HCT116 (cell line): ENCODE measurements around the gene EVX2. TPM values are rescaled to one million over a fixed set of nuclear protein-coding genes. Genes with fewer than 3 reads are reported as not detected.

Experiments
- ATAC-seq: fragments of 200-7000 bp; cut with Tn5 transposase; 2 replicates; pipeline ENCODE4 v1.9.1; 2020; ENCODE audit warnings: mild to moderate bottlenecking, moderate library complexity
- BruUV-seq: library from RNA; stranded (reverse); fragments of 400-500 nt; replicated peaks from 2 replicates; lab custom pipeline; 2021; lab: Mats Ljungman, UMichigan
- CTCF ChIA-PET: fragments of 300-600 bp; sonication (Branson Sonifier 250); formaldehyde crosslinking; loops from one replicate; lab custom pipeline; 2021; ENCODE audit warnings: antibody characterized with exemption; lab: Charles Lee
- POLR2A ChIA-PET: fragments of 300-600, 350-600 bp; sonication (Branson Sonifier 250); formaldehyde crosslinking; loops from one replicate; lab custom pipeline; 2021; ENCODE audit warnings: antibody characterized with exemption; lab: Charles Lee
- RAD21 ChIA-PET, 2 experiments: fragments of 300-600 bp; sonication (Branson Sonifier 250); formaldehyde crosslinking; loops; one replicate each; lab custom pipeline; 2023; ENCODE audit warnings: low total read pairs in 2 of 2; ENCODE audit not compliant: uncharacterized antibody in 2 of 2, unreplicated experiment in 2 of 2, low non-redundant PET in 1 of 2; lab: Charles Lee
- DNase-seq: peaks from one replicate; pipeline ENCODE4 v3.0.0-alpha.2; 2010; ENCODE audit warnings: low read depth, low spot score
- H2AFZ ChIP-seq: fragments of 200-600 bp; shearing (Covaris generic), sonication (generic); 2 replicates; pipeline ENCODE4 v1.6.1; 2017; ENCODE audit warnings: low read depth, mixed run types, mixed read lengths, antibody characterized with exemption, low read length; ENCODE audit not compliant: poor library complexity, severe bottlenecking
- H3K27ac ChIP-seq: 2 replicates; pipeline ENCODE4 v1.5.1; 2012; ENCODE audit warnings: low read depth, low read length
- H3K27me3 ChIP-seq: fragments of 200-600 bp; sonication (generic); 2 replicates; pipeline ENCODE4 v1.6.1; 2016; ENCODE audit warnings: mixed run types, low read length, mixed read lengths; ENCODE audit not compliant: insufficient read depth
- H3K36me3 ChIP-seq, 2 experiments: fragments of 200-500 bp in 1 of 2; fragments of 200-600 bp in 1 of 2; sonication (Bioruptor generic) in 1 of 2; sonication (generic) in 1 of 2; 2 replicates each; pipeline versions ENCODE4 v1.5.1 to v1.6.1; 2014 to 2016; ENCODE audit warnings: low read length in 2 of 2, inconsistent platforms in 1 of 2, mixed read lengths in 1 of 2, mixed run types in 1 of 2; ENCODE audit not compliant: insufficient read depth in 2 of 2, control insufficient read depth in 1 of 2
- H3K4me1 ChIP-seq, 2 experiments: fragments of 200-600 bp in 1 of 2; sonication (generic) in 1 of 2; 2 replicates each; pipeline versions ENCODE4 v1.5.1 to v1.6.1; 2012 to 2017; ENCODE audit warnings: low read length in 2 of 2, inconsistent platforms in 1 of 2, mild to moderate bottlenecking in 1 of 2, mixed read lengths in 1 of 2, mixed run types in 1 of 2, moderate library complexity in 1 of 2; ENCODE audit not compliant: insufficient read depth in 2 of 2, control insufficient read depth in 1 of 2
- H3K4me2 ChIP-seq: fragments of 200-600 bp; sonication (generic); 2 replicates; pipeline ENCODE4 v1.6.1; 2017; ENCODE audit warnings: mixed run types, low read length, mixed read lengths
- H3K4me3 ChIP-seq, 2 experiments: fragments of 200-600 bp in 1 of 2; sonication (generic) in 1 of 2; replicated peaks in 1 of 2; 2 replicates each; pipeline ENCODE4 v1.5.1; 2011 to 2016; ENCODE audit warnings: low read length in 2 of 2, control low read depth in 1 of 2, low read depth in 1 of 2, mild to moderate bottlenecking in 1 of 2, mixed read lengths in 1 of 2, mixed run types in 1 of 2
- H3K79me2 ChIP-seq: fragments of 200-600 bp; sonication (generic); 2 replicates; pipeline ENCODE4 v1.6.1; 2017; ENCODE audit warnings: mild to moderate bottlenecking, mixed run types, low read length, moderate library complexity, mixed read lengths; ENCODE audit not compliant: insufficient read depth
- H3K9ac ChIP-seq: fragments of 200-600 bp; sonication (generic); 2 replicates; pipeline ENCODE4 v1.6.1; 2016; ENCODE audit warnings: low read length, mixed read lengths
- H3K9me2 ChIP-seq: fragments of 200-600 bp; sonication (generic), shearing (Covaris generic); 2 replicates; pipeline ENCODE4 v1.6.1; 2017; ENCODE audit warnings: mixed run types, mild to moderate bottlenecking, moderate library complexity; ENCODE audit not compliant: insufficient read depth
- H3K9me3 ChIP-seq, 2 experiments: fragments of 200-500 bp in 1 of 2; fragments of 200-600 bp in 1 of 2; sonication (Bioruptor generic) in 1 of 2; sonication (generic) in 1 of 2; 2 replicates each; pipeline ENCODE4 v1.6.1; 2014 to 2017; ENCODE audit warnings: low read length in 2 of 2, mixed read lengths in 2 of 2, inconsistent platforms in 1 of 2, low read depth in 1 of 2, mild to moderate bottlenecking in 1 of 2, mixed run types in 1 of 2, moderate library complexity in 1 of 2; ENCODE audit not compliant: control insufficient read depth in 1 of 2, insufficient read depth in 1 of 2
- H4K20me1 ChIP-seq: fragments of 200-600 bp; sonication (generic), shearing (Covaris generic); 2 replicates; pipeline ENCODE4 v1.6.1; 2017; ENCODE audit warnings: mixed run types, mild to moderate bottlenecking, moderate library complexity; ENCODE audit not compliant: insufficient read depth
- CBX3 ChIP-seq: IDR thresholded peaks from 2 replicates; pipeline ENCODE4 v1.6.1; 2012; ENCODE audit warnings: low read depth
- CEBPB ChIP-seq: IDR thresholded peaks from 2 replicates; pipeline ENCODE4 v1.6.1; 2012; ENCODE audit warnings: low read depth
- ELF1 ChIP-seq: IDR thresholded peaks from 2 replicates; pipeline ENCODE4 v1.6.1; 2012; ENCODE audit warnings: low read depth, borderline replicate concordance
- EZH2 ChIP-seq: fragments of 200-600 bp; sonication (generic); IDR thresholded peaks from 2 replicates; pipeline ENCODE4 v1.6.1; 2017; ENCODE audit warnings: antibody characterized with exemption, mixed run types
- FOSL1 ChIP-seq: IDR thresholded peaks from 2 replicates; pipeline ENCODE4 v1.6.1; 2012; ENCODE audit warnings: low read depth
- POLR2A ChIP-seq: IDR thresholded peaks from 2 replicates; pipeline ENCODE4 v1.7.0; 2011; ENCODE audit warnings: borderline replicate concordance; ENCODE audit not compliant: insufficient read depth, insufficient read length; ENCODE audit errors: extremely low read depth
- RAD21 ChIP-seq: IDR thresholded peaks from 2 replicates; pipeline ENCODE4 v1.6.1; 2012; ENCODE audit warnings: low read depth, mild to moderate bottlenecking
- SIN3A ChIP-seq: IDR thresholded peaks from 2 replicates; pipeline ENCODE4 v1.6.1; 2012; ENCODE audit warnings: low read depth
- SP1 ChIP-seq: IDR thresholded peaks from 2 replicates; pipeline ENCODE4 v1.6.1; 2012; ENCODE audit warnings: low read depth
- SRF ChIP-seq: IDR thresholded peaks from 2 replicates; pipeline ENCODE4 v1.6.1; 2012; ENCODE audit warnings: low read depth
- YY1 ChIP-seq: IDR thresholded peaks from 2 replicates; pipeline ENCODE4 v1.6.1; 2011; ENCODE audit warnings: low read length, low read depth, moderate library complexity, mild to moderate bottlenecking; ENCODE audit not compliant: insufficient replicate concordance; ENCODE audit errors: extremely low read depth
- intact Hi-C: fragments of 100-400 bp; cut with micrococcal nuclease; formaldehyde crosslinking; loops from 2 replicates; pipeline ENCODE4 v1.10.0; 2022
- total RNA-seq: library from RNA; stranded (reverse); gene quantifications from one replicate; pipeline ENCODE4 v1.2.1, GENCODE V29; 2021; ENCODE audit not compliant: unreplicated experiment
- TF ChIP-seq, protein P1 (sequence below): IDR thresholded peaks from 2 replicates; pipeline ENCODE4 v1.6.1; 2011; ENCODE audit warnings: mild to moderate bottlenecking, low read length, moderate library complexity; ENCODE audit not compliant: insufficient replicate concordance; ENCODE audit errors: extremely low read depth
- TF ChIP-seq, protein P2 (sequence below), 3 experiments: fragments of 200-600 bp in 1 of 3; sonication (generic) in 1 of 3; IDR thresholded peaks in 2 of 3; conservative IDR thresholded peaks in 1 of 3; 2 replicates each; pipeline ENCODE4 v1.5.1; 2012 to 2017; ENCODE audit warnings: low read depth in 2 of 3, low read length in 2 of 3, antibody characterized with exemption in 1 of 3, borderline replicate concordance in 1 of 3, control low read depth in 1 of 3, mild to moderate bottlenecking in 1 of 3, mixed read lengths in 1 of 3, mixed run types in 1 of 3, moderate library complexity in 1 of 3; ENCODE audit not compliant: insufficient read depth in 1 of 3

EVX2 gene
- total RNA-seq, 1 experiment from 2014 or later, result not detected

GRCh38 chr2:176074919-176075425 is 8.8 kb downstream of the EVX2 start:
- Histone ChIP-seq H2AFZ (no peak overlapping the region), H3K4me3 (no peak overlapping the region), H3K27me3 (no peaks in the 10 kb centered on the region), H3K36me3 (no peaks in the 10 kb centered on the region), H3K9ac (no peak overlapping the region), H3K79me2 (no peaks in the 10 kb centered on the region), H3K27ac (no peak overlapping the region), H3K4me1 (no peaks in the 10 kb centered on the region), H4K20me1 (no peaks in the 10 kb centered on the region), H3K9me3 (no peaks in the 10 kb centered on the region), H3K4me2 (no peak overlapping the region), H3K9me2 (no peaks in the 10 kb centered on the region)
- no TSS peak for BruUV-seq
- intact Hi-C loops, result no loop called here
- no peak for ATAC-seq
- POLR2A ChIA-PET, result interaction anchor here (0.6 kb wide), 1 partner anchor 701 kb away, joined by 3 read pairs; no protein-coding TSS in a partner anchor
- CTCF ChIA-PET, result no interaction called here
- TF ChIP-seq FOSL1 (no peak), ELF1 (no peak)
- RAD21 ChIA-PET, result no interaction called here
- no peak for DNase-seq

- Histone ChIP-seq H2AFZ (no peak overlapping the region), H3K9me2 (no peaks in the 10 kb centered on the region), H3K4me2 (no peak overlapping the region), H3K27me3 (no peaks in the 10 kb centered on the region), H3K9me3 (no peaks in the 10 kb centered on the region), H3K9ac (no peak overlapping the region), H3K36me3 (no peaks in the 10 kb centered on the region), H3K4me1 (no peaks in the 10 kb centered on the region), H3K27ac (no peak overlapping the region), H3K79me2 (no peaks in the 10 kb centered on the region), H3K4me3 (no peak overlapping the region), H4K20me1 (no peaks in the 10 kb centered on the region)
- BruUV-seq, result no TSS peak
- no peak for ATAC-seq
- CTCF ChIA-PET, result no interaction called here
- POLR2A ChIA-PET, result no interaction called here
- RAD21 ChIA-PET, result no interaction called here
- TF ChIP-seq SP1 (no peak), SIN3A (no peak), SRF (no peak), RAD21 (no peak), CEBPB (no peak), FOSL1 (no peak), EZH2 (no peak), ELF1 (no peak), YY1 (no peak), POLR2A (no peak), CBX3 (no peak)
- TF ChIP-seq, protein P1, sequence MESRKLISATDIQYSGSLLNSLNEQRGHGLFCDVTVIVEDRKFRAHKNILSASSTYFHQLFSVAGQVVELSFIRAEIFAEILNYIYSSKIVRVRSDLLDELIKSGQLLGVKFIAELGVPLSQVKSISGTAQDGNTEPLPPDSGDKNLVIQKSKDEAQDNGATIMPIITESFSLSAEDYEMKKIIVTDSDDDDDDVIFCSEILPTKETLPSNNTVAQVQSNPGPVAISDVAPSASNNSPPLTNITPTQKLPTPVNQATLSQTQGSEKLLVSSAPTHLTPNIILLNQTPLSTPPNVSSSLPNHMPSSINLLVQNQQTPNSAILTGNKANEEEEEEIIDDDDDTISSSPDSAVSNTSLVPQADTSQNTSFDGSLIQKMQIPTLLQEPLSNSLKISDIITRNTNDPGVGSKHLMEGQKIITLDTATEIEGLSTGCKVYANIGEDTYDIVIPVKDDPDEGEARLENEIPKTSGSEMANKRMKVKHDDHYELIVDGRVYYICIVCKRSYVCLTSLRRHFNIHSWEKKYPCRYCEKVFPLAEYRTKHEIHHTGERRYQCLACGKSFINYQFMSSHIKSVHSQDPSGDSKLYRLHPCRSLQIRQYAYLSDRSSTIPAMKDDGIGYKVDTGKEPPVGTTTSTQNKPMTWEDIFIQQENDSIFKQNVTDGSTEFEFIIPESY, result no peak
- TF ChIP-seq, protein P2, sequence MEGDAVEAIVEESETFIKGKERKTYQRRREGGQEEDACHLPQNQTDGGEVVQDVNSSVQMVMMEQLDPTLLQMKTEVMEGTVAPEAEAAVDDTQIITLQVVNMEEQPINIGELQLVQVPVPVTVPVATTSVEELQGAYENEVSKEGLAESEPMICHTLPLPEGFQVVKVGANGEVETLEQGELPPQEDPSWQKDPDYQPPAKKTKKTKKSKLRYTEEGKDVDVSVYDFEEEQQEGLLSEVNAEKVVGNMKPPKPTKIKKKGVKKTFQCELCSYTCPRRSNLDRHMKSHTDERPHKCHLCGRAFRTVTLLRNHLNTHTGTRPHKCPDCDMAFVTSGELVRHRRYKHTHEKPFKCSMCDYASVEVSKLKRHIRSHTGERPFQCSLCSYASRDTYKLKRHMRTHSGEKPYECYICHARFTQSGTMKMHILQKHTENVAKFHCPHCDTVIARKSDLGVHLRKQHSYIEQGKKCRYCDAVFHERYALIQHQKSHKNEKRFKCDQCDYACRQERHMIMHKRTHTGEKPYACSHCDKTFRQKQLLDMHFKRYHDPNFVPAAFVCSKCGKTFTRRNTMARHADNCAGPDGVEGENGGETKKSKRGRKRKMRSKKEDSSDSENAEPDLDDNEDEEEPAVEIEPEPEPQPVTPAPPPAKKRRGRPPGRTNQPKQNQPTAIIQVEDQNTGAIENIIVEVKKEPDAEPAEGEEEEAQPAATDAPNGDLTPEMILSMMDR (IDR thresholded peaks at IDR 0.05 in 2 of 3, conservative IDR thresholded peaks at IDR 0.05 in 1 of 3; ENCODE audit: borderline replicate concordance in 1 of 3, insufficient read depth in 1 of 3, low read depth in 2 of 3, low read length in 2 of 3), result no peak
- DNase-seq, result no peak
- intact Hi-C loops, result no loop called here
Measured at GRCh38 chr2:176072951-176073904, 10.5 kb downstream of the EVX2 start.
